NCI-H1930 (cell line): ENCODE data around the gene MCF2L.

ENCODE experiments used
- DNase-seq, 2 experiments: peaks; one replicate each; lab custom pipeline; 2025; lab: John Stamatoyannopoulos, UW

The MCF2L gene

DNA sequence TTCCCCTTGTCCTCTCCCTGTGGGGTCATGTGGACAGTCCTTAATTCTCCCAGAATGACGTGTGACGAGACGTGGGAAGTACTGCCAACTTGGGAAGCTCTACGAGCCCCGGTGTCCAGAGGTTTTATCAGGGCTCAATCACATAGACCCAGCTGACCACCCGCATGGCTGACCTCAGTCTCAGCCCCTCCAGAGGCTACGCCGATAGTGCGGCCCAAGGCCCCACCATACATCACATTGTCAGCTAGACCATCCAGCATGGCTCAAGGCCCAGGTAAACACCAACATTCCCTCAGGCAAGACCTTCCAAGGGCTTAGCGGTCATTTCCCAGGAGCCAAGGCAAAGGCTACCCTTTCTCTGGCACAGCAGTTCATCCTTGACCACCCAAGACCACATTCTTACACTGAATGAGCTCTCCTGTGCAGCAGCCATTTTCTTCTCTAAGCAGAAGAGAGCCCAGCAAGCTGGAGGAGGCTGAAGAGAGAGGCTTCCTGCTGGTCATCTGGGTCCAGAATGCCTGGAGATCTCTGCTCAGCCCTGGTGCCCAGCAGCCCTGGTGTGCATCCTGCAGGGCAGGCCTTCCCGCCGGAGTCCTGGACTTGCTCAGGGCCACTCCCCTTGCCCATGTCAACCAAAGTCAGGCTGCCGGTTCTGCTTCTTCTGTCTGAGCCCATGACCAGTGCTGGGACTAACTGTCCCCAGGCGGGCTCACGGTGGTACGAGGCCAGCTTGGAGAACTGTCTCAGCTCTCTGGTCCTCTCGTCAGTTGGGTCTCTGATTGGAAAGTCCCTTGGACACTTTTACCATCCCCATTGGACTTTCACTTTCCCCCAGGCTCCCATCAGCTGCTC, 145.7 kb downstream of the MCF2L start:
- no peak for DNase-seq

DNA sequence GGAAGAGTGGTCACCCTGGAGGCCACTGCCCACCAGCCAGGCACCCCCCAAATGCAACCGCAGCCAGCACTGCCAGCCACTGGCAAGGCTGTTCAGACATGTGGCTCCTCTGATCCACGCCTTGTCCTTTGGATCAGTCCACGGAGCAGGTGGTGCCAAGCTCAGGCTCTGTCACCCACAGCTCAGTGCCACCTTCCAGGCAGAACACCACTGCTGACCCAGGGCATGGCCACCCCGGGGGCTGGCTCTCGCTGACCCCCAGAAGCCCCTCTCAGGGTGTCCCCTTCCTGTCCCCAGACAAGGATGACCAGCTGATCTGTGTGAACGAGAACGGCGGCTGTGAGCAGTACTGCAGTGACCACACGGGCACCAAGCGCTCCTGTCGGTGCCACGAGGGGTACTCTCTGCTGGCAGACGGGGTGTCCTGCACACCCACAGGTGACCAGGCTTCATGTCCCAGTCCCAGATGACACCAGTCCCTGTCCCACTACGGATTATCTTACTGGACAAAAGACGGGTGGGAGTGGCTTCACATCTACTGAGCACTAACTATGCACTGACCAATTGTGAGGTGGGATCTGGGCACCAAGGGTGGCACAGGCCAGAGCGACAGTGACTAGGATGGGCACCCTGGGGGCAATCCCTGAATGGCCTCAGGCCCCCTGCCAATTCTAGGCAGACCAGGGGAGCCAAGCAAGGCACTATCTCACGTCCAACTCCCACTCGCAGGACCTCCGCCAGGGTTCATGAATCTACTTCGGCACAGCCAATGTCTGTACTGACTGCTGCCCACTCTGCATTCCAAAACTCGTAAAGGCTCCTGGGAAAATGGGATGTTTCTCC, 146.6 kb downstream of the MCF2L start:
- DNase-seq, result no peak

DNA sequence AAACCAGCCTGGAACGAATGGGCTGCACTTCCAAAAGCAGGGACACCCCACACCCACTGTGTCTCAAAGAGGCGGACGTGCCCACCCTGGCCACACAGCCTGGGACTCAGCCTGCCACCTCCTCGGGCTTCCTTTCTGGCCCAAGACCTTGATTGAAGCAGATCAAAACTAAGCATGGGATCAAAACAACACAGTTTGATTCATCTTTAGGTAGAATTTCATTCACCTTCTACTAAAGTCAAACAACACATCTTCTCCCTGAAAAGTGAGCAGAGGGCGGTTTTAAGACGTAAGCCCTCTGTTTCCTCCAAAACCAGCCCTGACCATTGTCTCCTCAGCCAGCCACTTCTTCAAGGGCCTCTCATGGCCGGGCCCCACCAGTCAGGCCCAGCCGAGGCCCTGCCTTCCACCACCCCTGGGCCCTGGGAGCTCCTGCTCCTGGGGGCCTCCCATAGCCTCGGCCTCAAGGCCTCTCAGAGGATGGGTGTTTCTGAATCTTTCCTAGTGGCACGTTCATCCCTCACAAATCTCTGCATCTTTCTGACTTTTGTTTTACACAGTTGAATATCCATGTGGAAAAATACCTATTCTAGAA, 147.3 kb downstream of the MCF2L start:
- no peak for DNase-seq

DNA sequence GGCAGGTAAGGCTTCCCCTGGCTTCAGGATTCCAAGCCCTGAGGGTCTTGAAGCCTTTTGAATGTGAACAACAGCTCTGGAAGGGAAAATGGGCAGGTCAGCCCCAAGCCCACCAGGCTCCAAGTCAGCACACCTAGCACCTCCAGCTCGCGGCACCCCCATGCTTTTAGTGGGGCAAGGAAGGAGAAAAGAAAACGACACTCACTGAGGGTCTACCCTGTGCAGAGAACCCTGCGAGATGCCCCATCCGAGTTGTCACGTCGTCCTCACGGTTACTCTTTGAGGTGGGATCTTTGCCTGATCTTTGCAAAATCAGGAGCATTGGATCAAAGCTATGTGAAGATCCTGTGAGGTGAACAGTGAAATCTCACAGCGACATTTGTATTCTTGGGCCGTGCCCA, 147.9 kb downstream of the MCF2L start:
- no peak for DNase-seq

DNA sequence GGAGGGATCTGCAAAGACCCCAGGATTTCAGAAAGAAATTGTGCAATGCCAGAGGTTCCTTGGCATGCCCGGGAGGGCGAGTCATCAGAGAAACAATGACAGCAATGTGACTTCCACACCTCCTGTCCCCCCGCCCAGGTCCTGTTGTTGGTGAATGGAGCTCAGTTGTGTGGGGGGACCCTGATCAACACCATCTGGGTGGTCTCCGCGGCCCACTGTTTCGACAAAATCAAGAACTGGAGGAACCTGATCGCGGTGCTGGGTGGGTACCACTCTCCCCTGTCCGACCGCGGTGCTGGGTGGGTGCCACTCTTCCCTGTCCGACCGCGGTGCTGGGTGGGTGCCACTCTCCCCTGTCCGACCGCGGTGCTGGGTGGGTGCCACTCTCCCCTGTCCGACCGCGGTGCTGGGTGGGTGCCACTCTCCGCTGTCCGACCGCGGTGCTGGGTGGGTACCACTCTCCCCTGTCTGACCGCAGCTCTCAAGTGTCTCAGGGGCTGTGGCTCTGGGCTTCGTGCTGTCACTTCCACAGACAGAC, 148.4 kb downstream of the MCF2L start:
- DNase-seq, result no peak

DNA sequence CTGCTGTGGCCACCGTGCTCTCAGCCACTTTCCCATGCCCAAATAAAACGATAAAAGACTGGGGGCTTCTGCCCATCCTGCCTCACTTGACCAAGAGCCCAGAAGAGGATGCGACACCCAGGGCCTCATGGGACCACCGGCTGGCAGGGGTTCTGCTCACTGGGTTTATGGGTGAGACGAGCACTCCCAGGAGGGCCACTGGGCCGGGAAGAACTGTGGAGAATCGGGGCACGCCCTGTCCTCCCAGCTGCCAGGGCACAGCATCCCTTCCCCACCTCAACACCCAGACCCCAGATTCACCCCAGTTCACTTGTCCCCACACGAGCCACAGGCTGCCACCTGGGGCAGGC, 148.9 kb downstream of the MCF2L start:
- DNase-seq, result no peak

DNA sequence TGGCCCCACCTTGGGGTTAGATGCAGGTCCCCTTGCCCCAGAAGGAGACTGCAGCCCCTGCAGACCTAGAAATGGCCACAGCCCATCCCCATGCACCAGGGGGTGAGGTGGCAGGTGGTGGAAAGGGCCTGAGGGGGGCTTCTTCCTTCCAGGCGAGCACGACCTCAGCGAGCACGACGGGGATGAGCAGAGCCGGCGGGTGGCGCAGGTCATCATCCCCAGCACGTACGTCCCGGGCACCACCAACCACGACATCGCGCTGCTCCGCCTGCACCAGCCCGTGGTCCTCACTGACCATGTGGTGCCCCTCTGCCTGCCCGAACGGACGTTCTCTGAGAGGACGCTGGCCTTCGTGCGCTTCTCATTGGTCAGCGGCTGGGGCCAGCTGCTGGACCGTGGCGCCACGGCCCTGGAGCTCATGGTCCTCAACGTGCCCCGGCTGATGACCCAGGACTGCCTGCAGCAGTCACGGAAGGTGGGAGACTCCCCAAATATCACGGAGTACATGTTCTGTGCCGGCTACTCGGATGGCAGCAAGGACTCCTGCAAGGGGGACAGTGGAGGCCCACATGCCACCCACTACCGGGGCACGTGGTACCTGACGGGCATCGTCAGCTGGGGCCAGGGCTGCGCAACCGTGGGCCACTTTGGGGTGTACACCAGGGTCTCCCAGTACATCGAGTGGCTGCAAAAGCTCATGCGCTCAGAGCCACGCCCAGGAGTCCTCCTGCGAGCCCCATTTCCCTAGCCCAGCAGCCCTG, 149.4 kb downstream of the MCF2L start:
- DNase-seq, result no peak

DNA sequence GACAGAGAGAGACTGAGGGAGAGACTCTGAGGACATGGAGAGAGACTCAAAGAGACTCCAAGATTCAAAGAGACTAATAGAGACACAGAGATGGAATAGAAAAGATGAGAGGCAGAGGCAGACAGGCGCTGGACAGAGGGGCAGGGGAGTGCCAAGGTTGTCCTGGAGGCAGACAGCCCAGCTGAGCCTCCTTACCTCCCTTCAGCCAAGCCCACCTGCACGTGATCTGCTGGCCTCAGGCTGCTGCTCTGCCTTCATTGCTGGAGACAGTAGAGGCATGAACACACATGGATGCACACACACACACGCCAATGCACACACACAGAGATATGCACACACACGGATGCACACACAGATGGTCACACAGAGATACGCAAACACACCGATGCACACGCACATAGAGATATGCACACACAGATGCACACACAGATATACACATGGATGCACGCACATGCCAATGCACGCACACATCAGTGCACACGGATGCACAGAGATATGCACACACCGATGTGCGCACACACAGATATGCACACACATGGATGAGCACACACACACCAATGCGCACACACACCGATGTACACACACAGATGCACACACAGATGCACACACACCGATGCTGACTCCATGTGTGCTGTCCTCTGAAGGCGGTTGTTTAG, 150.3 kb downstream of the MCF2L start:
- no peak for DNase-seq

DNA sequence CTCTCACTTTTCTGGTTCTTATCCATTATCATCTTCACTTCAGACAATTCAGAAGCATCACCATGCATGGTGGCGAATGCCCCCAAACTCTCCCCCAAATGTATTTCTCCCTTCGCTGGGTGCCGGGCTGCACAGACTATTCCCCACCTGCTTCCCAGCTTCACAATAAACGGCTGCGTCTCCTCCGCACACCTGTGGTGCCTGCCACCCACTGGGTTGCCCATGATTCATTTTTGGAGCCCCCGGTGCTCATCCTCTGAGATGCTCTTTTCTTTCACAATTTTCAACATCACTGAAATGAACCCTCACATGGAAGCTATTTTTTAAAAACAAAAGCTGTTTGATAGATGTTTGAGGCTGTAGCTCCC, 150.8 kb downstream of the MCF2L start:
- DNase-seq, result no peak

DNA sequence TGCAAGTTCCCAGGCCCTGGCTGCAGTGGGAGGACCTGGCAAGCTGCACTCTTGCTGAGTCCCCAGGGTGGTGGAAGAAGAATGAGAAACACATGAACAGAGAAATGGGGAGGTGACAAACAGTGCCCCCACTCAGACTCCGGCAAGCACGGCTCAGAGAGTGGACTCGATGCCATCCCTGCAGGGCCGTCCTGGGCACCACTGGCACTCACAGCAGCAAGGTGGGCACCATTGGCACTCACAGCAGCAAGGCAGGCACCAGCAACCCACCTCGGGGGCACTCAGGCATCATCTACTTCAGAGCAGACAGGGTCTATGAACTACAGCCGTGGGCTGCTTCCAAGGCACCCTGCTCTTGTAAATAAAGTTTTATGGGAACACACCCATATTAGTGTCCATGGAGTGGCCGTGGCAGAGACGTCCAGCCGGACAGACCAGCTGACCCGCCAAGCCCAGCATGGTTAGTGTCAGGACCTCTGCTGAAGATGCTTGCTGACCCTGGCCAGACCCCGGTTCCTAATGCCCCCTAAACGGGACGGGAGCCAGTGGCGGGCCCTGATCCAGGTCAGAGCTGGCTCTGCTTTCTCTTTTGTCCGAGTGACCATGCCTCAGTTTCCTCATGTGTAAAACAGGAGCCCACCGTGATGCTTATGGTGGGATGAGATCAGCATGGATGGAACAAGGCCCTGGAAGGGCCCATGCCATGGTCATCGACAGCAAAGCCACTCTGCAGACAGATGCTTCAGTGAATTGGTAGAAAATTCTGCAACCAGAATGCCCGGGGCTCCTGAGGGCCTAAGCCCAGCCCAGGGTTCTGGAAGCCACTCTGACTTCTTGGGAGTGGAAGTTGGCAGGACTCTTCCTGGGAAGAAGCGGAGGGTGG, 151.5 kb downstream of the MCF2L start:
- no peak for DNase-seq

DNA sequence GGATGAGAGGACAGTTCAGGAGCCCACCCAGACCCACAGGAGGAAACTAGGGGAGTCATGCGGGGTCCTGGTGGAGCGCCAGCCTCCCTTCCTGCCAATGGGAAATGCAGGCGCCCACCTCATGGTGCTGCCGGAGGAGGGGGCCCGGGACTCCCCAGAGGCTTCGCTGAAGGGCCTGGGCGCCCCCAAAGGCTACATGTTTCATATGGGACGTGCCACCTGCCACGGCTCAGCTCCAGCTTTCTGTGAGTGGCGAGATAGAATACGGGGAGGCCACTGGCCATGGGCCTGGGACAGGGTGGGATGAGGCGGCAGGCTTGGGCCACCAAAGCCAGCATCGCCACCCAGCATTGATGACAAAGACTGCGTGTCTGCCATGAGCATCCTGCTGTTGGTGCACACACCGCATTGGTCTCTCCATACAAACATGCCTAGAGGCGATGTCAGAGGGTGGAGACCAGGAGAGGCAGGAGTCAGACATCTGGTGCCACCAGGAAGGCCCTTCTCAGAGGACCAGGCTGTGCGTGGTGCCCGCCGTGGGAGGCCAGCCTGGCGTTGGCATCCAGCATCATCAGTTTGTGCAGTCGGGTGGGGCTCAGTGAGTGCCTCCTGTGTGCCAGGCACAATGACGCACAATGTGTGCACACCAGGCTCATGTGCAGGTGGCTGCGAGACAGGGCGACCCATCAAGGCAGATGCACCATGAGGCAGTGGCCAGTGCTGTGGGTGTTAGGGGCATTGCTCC, 152.3 kb downstream of the MCF2L start:
- DNase-seq, result no peak

DNA sequence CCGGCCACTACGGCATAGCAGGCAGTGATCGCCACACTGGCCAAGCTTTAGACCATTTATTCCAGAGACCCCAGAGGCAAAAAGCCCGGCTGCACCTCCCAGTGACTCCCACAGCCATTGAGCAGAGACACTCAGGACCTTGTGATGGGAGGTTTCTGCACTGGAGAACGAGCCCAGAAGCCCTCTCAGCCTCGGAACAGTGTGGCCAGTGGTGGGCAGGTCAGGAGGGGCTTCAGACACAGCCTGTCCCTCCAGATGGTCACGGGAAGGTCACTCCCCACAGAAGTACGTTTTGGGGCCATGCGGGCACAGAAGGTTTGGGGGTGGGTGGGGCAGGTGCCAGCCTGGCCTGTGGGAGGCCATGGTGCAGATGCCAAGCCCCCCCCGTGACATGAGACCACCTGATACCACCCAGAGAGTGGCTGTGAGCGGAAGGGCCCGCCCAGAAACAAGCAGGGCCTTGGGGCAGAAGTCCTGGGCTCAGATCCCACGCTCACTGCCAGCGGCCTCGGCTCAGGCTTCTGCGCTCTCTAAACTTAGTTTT, 153.0 kb downstream of the MCF2L start:
- DNase-seq, result no peak

DNA sequence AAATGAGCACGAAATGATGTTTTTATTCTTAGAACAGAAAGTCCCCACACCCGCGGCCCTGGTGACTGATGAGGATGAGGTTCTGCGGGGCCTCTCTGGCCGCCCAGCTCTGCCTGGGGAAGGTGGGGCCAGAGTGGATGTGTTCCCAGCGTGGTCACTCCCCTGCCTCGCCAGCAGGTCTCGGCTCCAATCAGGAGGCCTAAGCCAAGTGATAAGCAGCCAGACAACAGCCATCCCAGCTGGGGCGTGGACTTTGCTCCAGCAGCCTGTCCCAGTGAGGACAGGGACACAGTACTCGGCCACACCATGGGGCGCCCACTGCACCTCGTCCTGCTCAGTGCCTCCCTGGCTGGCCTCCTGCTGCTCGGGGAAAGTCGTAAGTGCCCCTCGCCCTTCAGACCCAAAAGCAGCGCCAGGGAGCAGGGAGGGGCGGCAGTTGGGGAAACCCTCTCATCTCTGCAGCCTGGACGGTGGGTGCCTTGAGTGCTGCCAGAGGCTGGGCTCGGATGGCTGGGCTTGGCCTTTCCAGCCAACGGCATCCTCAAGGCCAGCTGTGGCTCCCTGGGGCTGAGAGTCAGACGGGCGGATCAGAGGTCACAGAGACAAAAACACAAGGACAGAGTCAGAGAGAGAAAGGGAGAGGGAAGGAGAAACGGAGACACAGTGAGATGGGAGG, 153.7 kb downstream of the MCF2L start, which contains the start of gene F10:
Gene F10, plus strand, starts transcription at position 250 of the 676 bp plus-strand sequence. Its CDS starts 57 bp downstream, at position 307.
- DNase-seq, result no peak

DNA sequence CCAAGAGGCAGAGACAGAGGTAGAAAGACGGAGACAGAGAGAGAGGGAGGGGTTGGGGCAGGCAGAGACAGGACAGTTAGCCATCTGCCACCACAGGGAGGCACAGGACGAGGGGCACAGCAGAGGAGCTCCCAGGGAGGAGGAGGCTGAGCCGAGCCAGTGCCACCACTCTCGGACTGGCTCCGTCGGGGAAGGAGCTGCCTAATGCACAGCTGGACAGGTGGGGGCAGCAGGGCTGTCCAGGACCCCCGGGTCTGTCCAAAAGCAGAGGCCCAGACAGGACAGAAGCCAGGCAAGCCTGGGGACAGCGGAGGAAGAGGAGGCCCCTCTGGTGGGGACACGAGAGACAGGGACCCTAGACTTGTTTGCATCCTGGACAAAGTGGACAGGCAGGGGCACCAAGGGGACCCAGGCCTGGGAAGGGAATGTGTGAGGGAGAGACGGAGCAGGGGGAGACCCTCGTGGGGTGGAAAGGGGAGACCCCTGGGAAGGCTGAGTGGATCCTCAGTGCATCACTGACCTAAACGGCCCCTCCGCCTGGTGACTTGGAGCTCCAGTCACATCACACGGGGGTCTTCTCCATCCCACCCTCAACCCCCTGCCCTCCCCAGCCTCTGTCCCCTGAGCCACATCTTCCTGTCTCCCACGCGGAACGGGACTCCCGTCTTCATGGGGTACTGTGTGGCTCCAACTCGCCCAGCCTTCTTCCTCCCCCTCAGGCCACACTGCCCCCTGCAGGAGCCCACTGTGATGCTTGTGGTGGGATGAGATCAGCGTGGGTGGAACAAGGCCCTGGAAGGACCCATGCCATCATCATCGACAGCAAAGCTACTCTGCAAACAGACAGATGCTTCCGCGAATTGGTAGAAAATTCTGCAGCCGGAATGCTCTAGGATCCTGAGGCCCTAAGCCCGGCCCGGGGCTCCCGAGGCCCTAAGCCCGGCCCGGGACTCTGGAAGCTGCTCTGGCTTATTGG, 154.5 kb downstream of the MCF2L start:
- no peak for DNase-seq

DNA sequence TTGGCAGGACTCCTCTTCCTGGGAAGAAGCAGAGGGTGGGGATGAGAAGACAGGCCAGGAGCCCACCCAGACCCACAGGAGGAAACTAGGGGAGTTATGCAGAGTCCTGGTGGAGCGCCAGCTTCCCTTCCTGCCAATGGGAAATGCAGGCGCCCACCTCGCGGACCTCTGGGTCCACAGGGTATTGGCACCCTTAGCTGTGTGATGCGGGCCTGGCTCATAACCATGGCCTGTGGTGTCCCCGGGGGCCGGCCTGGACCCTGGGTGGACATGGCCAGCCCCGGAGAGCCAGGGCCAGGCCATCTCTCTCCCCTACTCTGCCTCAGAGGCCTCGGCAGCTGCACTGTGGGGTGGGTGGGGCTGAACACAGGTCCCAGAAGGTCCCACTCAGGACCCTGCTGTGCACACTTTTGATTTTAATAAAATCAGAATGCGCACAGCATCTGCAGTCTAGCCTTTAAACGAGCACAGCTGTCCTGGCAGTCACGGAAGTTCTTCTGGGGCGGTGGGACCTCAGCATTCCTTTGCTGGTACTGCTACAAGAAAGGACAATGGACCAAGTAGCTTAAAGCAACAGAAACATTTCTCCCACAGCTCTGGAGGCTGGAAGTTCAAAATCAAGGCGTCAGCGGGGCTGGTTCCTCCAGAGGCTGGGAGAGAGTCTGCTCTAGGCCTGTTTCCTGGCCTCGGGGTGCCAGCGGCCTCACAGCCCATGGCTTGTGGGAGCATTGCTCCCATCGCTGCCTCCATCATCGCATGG, 155.4 kb downstream of the MCF2L start:
- no peak for DNase-seq

DNA sequence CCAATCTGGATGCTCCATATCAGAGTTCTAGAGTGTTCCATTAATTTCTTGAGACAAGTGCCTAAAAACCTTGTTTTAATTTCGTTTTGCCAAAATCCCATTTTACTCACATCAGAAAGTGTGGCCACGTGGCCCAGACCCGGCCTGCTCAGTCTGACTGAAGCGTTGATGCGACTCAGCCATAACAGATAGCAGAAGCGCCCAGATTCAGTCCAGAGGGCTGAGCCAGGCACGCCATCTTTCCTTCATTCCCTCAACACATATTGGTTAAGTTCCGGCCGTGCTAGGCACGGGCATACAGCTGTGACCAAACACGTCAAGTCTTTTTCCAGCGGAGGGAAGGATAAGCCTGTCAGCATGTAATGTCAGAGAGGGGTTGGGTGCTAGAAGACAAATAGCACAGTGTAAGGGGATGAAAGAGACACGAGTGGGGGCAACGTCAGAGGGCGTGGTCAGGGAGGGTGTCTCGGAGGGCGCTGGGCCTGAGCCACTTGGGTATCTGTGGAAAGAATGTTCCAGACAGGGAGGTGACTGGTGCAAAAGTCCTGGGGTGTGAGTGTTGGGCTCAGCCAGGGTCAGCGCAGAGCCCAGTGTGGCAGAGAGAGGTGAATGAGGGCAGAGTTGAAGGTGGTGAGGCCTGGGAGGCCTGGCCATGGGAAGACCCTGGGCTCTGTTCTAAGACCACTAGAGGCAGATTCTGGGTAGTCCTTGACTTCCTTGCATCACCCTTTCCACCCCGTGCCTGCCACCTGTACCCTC, 156.7 kb downstream of the MCF2L start:
- DNase-seq, result no peak
